ENCODE results near the gene KNOP1. TPM values are rescaled to one million over a fixed set of nuclear protein-coding genes. Genes with fewer than 3 reads are reported as not detected.

Gene KNOP1
- total and polyA plus RNA-seq, 7 donors = 5.0 to 16.4 (median 10.4) TPM

GRCh38 chr16:19743816-19744159 is 25.8 kb upstream of the KNOP1 start:
- Histone ChIP-seq H3K9me3 (no peaks in the 10 kb centered on the region), H3K36me3 (no peaks in the 10 kb centered on the region), H3K27me3 (no peaks in the 10 kb centered on the region), H3K27ac (no peak overlapping the region), H3K4me1 (no peaks in the 10 kb centered on the region), H3K4me3 (no peak overlapping the region)
- intact Hi-C loops (cut with DNase I) = no loop called here
- TF ChIP-seq EP300 (IDR thresholded peaks at IDR 0.05) (no peak), POLR2AphosphoS5 (IDR thresholded peaks at IDR 0.05) (no peak), POLR2A (IDR thresholded peaks at IDR 0.05) (no peak)
- TF ChIP-seq, protein P1, sequence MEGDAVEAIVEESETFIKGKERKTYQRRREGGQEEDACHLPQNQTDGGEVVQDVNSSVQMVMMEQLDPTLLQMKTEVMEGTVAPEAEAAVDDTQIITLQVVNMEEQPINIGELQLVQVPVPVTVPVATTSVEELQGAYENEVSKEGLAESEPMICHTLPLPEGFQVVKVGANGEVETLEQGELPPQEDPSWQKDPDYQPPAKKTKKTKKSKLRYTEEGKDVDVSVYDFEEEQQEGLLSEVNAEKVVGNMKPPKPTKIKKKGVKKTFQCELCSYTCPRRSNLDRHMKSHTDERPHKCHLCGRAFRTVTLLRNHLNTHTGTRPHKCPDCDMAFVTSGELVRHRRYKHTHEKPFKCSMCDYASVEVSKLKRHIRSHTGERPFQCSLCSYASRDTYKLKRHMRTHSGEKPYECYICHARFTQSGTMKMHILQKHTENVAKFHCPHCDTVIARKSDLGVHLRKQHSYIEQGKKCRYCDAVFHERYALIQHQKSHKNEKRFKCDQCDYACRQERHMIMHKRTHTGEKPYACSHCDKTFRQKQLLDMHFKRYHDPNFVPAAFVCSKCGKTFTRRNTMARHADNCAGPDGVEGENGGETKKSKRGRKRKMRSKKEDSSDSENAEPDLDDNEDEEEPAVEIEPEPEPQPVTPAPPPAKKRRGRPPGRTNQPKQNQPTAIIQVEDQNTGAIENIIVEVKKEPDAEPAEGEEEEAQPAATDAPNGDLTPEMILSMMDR (IDR thresholded peaks at IDR 0.05) = no peak
- no peak for DNase-seq

DNA sequence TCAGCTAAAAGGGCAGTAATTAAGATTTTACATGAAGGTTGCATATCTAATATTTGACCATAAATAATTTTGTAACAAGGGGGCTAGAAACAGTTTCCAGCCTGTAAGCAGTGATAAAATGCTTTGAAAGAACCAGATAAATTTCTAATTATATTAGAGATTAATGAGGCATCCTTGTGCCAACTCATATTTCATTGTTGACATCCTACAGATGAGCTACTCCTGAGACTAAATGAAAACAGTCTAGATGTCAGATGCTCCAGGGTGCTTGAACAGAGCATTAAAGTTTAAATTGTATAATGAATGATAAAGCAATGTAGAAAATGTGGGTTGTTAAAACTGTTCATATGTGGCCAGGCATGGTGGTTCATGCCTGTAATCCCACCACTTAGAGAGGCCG is 23.3 kb upstream of the KNOP1 start:
- no peak overlapping the region for H3K4me3 ChIP-seq
- TF ChIP-seq POLR2A (IDR thresholded peaks at IDR 0.05) (no peak), POLR2AphosphoS5 (IDR thresholded peaks at IDR 0.05) (no peak), EP300 (IDR thresholded peaks at IDR 0.05) (no peak)
- TF ChIP-seq, protein P1 (IDR thresholded peaks at IDR 0.05) = no peak
- peaks cover 0 to 4% (median 0%) of the 10 kb centered on the region in 4 donors for H3K36me3 ChIP-seq
- no peaks in the 10 kb centered on the region for H3K9me3 ChIP-seq
- DNase-seq = no peak
- H3K27me3 ChIP-seq = no peaks in the 10 kb centered on the region
- no peaks in the 10 kb centered on the region for H3K4me1 ChIP-seq
- 93 to 97% methylated on average over 1 of the region's 1 CpG for WGBS, 2 donors
- no peak overlapping the region for H3K27ac ChIP-seq
- intact Hi-C loops (cut with DNase I) = no loop called here

- Histone ChIP-seq H3K4me3 (no peak overlapping the region), H3K9me3 (no peaks in the 10 kb centered on the region), H3K27ac (no peak overlapping the region), H3K4me1 (no peaks in the 10 kb centered on the region), H3K36me3 (peaks cover 0 to 19% (median 0%) of the 10 kb centered on the region in 4 donors), H3K27me3 (no peaks in the 10 kb centered on the region)
- DNase-seq = no peak
- TF ChIP-seq, protein P1 (IDR thresholded peaks at IDR 0.05) = no peak
- TF ChIP-seq POLR2AphosphoS5 (IDR thresholded peaks at IDR 0.05) (no peak), POLR2A (IDR thresholded peaks at IDR 0.05) (no peak), EP300 (IDR thresholded peaks at IDR 0.05) (no peak)
- intact Hi-C loops (cut with DNase I) = no loop called here
- 75 to 90% methylated on average over 12 of the region's 12 CpGs for WGBS, 2 donors
Observed at GRCh38 chr16:19737306-19738038, 19.4 kb upstream of the KNOP1 start.

- H3K9me3 ChIP-seq = no peaks in the 10 kb centered on the region
- H3K4me1 ChIP-seq = no peaks in the 10 kb centered on the region
- intact Hi-C loops (cut with DNase I) = no loop called here
- no peaks in the 10 kb centered on the region for H3K27me3 ChIP-seq
- no peak overlapping the region for H3K4me3 ChIP-seq
- H3K36me3 ChIP-seq = peaks cover 0 to 20% (median 0%) of the 10 kb centered on the region in 4 donors
- peak overlapping the region in 1 of 4 donors; percentile 5 for H3K27ac ChIP-seq
- TF ChIP-seq, protein P1 (IDR thresholded peaks at IDR 0.05) = no peak
- WGBS, 2 donors = 83 to 86% methylated on average over 9 of the region's 9 CpGs
- DNase-seq = no peak
Observed at GRCh38 chr16:19735074-19735867, 17.2 kb upstream of the KNOP1 start.
